GM19043 (cell line): ENCODE measurements around the gene HSD3B7.
"Not testable (repeated sequence)": the region's sequence is repeated elsewhere in the genome, so short reads cannot be mapped to it uniquely, and the experiment has no call there.

ENCODE experiments used
- ATAC-seq: cut with Tn5 transposase; IDR thresholded peaks from one replicate; pipeline ENCODE4 v1.9.1; 2021; ENCODE audit warnings: low read depth; ENCODE audit not compliant: unreplicated experiment

HSD3B7 gene

GRCh38 chr16:31017756-31018155 is 32.7 kb downstream of the HSD3B7 start:
- not testable (repeated sequence) for ATAC-seq

GRCh38 chr16:31020536-31020935 is 35.5 kb downstream of the HSD3B7 start:
- no peak for ATAC-seq

GRCh38 chr16:31022544-31023251 is 37.7 kb downstream of the HSD3B7 start:
- ATAC-seq, result no peak

- ATAC-seq, result no peak
These were observed 38.2 kb downstream of the HSD3B7 start for GRCh38 chr16:31023252-31023602.

GRCh38 chr16:31023627-31024226 is 38.7 kb downstream of the HSD3B7 start:
- ATAC-seq, result no peak

GRCh38 chr16:31025339-31025738 is 40.3 kb downstream of the HSD3B7 start:
- no peak for ATAC-seq

GRCh38 chr16:31029272-31029671 is 44.3 kb downstream of the HSD3B7 start:
- ATAC-seq, result no peak

GRCh38 chr16:31031276-31031675 is 46.3 kb downstream of the HSD3B7 start:
- ATAC-seq, result no peak

GRCh38 chr16:31032736-31033708 is 48.0 kb downstream of the HSD3B7 start, which contains the start of gene STX4:
TSS of gene STX4 (plus strand) at chr16:31033558. CDS start at chr16:31033806, 248 bp downstream.
- ATAC-seq, result peak; percentile 66

GRCh38 chr16:31033709-31034492 is 48.9 kb downstream of the HSD3B7 start:
- peak; percentile 48 for ATAC-seq

GRCh38 chr16:31036691-31037090 is 51.7 kb downstream of the HSD3B7 start:
- ATAC-seq, result no peak
